Ramos (cell line): ENCODE results near the gene GABBR1.

Experiments used
- in situ Hi-C: fragments of 300-500 bp; cut with MboI; formaldehyde crosslinking; loops from one replicate; pipeline ENCODE4 v1.14.3; 2022; ENCODE audit warnings: low sequenced_read_pairs; ENCODE audit not compliant: unreplicated experiment

Gene GABBR1

GRCh38 chr6:29655658-29656057 is 22.7 kb upstream of the GABBR1 start:
- in situ Hi-C loops: no loop called here

DNA sequence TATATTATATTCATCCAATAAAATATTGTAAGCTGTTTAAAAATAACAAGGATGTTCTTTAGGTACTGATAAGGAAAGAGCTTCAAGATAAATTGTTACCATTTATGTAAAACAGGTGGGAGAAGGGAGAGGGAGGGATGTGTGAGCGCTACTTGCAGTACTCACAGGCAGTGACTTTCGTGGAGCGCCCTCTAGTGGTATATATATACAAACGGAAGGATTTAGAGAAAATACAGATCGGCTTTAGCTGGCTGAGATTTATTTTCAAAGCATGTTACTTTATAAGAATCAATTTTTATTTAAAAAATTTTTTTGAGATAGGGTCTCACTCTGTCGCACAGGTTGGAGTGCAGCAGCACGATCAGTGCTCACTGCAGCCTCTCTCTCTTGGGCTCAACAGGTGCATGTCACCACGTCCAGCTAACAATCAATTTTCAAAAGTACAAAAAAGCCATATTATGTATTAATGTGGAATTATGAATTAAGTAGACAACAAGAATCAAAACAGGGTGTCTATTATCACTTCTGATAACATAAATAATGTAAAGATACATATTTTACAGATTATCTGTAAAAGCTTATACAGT is 20.6 kb upstream of the GABBR1 start:
- in situ Hi-C loops: no loop called here

GRCh38 chr6:29652198-29652584 is 19.2 kb upstream of the GABBR1 start:
- in situ Hi-C loops: no loop called here

GRCh38 chr6:29651413-29652197 is 18.6 kb upstream of the GABBR1 start:
- in situ Hi-C loops: no loop called here

GRCh38 chr6:29649701-29650673 is 17.0 kb upstream of the GABBR1 start:
- in situ Hi-C loops: no loop called here

GRCh38 chr6:29647927-29648642 is 15.1 kb upstream of the GABBR1 start:
- in situ Hi-C loops: no loop called here

DNA sequence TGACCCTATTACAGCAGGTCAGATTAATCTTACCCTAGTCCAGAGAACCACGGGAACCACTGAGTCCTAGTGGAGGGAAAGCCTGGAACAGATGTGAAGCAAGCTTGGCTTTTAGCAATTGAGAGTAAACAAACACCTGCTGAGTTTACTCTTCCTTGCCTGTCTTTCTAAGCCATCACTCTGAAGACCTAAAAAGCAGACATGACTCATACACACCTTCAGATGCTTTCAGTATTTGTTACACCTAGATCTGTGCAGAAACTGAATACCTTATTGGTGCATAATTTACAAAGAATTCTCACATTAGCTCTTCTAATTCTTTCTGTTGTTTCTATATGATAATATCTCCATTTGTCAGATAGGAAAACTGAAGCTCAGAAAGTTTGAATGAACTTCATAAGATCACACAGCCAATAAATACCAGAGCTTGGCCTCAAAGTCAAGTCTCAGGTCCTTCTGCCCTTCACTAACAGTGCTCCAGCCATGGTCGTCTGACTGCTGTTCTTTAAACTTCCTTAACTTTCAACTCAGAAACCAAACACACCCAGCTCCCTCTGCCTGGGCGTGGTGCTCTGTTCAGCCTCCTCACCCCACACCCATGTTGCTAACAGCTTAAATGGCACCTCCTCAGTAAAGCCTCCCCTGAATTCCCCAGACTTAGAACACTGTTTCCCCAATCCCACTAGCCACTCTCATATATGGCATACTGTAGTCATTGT is 8.6 kb upstream of the GABBR1 start:
- in situ Hi-C loops: no loop called here

DNA sequence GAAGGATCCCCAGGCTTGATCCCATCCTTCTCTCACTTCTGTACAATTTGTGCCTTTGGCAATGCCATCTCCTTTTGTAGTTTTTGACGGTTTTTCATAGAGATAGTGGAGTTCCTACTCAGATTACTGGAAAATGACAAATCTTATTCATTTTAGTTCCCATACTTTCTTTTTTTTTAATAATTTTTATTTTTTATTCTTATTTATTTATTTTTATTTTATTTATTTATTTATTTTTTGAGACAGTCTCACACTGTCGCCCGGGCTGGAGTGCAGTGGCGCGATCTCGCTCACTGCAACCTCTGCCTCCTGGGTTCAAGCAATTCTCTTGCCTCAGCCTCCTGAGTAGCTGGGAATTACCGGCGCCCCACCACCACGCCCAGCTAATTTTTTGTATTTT is 4.3 kb upstream of the GABBR1 start:
- in situ Hi-C loops: no loop called here

DNA sequence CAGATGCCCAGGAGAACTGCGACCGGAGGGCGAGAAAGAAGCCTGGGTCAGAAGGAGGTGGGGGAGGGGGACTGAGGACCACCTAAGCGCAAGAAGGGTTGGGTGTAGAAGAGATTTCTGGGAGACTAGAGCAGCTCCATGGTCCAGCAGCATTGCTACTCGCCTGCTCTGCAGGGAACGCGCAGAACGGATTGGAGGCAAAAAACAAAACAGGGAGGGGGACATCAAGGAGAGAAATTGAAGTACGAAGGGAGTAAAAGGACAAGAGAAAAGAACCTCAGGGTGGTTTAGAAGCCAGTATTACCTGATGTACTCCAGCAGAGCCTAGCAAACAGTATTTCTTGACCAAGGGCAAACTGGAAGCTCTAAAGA is 537 bp upstream of the GABBR1 start:
- in situ Hi-C loops: no loop called here

- in situ Hi-C loops: no loop called here
These were observed 887 bp downstream of the GABBR1 start for GRCh38 chr6:29631860-29632731.

DNA sequence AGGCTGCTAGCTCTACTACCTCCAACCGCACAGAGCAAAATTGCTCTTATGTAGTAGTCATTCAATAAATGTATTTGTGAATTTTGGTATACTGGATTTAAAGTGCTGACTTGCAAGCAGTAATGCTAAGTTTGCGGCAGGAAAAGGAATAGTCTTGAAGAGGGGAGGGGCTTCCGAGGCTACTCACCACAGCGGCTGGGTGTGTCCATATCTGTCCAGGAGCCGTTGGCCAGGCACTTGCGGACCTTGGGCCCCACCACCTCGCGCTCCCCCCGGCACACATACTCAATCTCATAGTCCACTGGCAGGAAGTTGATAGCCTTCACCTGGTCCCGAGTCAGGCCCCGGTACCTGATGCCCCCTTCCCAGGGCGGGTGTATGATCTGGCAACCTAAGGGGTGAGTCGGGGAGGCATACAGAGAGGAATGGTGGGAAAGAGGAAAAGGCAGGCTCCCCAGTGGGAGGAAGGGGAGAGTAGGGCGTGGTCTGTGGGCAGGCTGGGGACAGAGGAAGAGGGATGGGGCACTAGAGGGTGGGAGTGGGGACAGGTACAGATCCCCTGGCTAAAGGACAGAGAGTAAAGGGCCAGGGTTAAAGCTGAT is 1.7 kb downstream of the GABBR1 start:
- in situ Hi-C loops: no loop called here

DNA sequence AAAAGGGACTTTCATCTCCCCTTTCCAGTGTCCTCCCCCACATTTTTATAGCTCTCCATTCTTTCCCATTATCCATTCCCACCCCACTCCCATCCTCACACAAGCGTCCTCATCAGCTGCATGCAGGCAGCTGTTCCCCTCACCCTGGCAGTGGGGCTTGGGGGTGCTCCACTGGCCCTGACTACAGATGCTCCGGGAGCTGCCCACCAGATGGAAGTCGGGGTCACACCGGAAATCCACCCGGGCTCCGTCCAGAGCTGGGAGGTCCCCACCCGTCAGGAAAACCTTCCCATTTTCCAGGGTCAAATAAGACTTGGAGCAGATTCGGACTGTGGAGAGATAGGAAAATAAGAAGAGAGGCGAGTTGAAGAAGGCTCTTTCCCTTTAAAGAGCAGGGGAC is 2.7 kb downstream of the GABBR1 start:
- in situ Hi-C loops: no loop called here

DNA sequence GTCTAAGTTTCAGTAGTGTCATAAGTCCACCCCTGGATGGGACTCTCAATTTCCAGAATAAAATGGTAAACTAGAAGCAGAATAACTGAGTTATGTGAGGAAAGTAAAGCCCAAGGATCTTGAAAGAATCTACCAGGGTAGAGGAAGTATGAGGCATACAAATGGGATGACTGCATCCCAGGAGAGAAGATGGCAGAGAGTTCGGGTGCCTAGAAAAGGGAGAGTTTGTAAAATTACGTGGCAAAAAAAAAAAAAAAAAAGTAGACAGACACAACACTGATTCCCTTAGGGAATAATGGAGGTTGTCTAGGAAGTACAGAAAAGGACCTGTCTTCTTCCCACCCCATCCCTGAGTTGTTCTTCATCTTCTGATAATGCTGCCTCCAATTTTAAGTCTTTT is 3.4 kb downstream of the GABBR1 start:
- in situ Hi-C loops: no loop called here

- in situ Hi-C loops: no loop called here
These were observed 4.3 kb downstream of the GABBR1 start for GRCh38 chr6:29628419-29629281.

DNA sequence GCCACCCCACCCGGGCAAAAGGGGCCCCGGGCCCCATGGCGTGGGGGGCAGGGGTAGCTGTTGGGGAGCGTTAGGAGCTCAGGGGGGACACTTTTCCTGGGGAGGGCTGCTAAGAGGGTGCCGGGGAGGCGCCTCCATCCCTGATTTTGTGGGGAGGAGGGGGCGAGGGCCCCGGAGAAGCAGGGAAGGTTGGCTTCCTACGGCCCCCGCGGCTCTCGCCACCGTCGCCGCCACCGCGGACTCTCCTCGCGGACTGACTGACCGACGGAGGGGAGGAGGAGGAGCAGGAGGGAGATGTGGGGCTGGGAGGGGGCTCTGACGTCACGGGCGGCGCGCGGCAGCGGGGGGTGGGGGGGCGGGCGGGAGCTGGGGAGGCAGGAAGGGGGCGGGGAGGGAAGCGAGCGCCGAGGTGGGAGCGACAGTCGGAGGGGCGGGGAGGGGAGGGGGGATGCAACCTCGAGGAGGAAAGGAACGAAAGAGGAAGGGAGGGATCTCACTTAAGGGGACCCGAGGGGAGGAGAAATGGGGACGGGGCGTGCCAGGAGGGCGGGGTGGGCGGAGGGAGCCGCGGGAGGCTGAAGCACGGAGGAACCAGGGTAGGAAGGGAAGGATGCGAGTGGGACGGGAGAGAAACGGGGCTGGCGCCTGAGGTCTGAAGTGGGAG is 5.1 kb downstream of the GABBR1 start:
- in situ Hi-C loops: no loop called here

DNA sequence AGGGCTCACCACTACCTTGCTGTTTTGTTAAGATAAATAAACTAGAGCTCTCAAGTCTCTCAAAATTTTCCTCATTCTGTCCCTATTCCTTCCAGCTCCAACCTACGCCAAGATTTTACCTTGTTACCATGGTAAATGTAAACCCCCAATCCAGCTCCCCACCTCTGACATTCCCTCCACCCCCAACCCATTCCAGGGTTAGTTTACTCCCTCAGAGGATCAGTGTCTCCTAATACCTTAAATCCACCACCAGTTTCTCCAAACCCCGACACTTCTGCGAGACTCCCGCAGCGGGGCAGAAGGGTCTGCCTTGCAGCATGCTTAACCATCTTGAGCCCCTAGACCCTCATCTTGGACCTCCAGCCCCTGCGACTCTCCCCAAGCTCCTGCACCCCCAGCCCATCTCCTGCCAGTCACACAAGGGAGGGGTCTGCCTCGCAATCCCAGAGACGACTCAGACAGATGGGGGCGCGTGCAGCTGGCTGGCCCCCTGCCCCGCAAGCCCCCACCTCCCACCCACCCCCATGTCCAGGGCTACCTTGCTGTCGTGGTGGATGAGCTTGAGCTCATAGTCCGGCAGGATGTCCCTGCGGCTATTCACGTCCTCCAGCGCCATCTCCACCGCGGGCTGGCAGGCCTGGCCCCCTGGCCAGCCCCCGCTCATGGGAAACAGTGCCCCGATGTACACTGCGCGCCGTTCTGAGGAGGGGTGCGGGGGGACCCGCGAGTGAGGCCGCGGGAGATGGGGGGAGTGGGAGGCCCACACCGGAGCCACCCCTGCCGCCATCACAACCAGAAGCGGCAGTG is 5.8 kb downstream of the GABBR1 start:
- in situ Hi-C loops: no loop called here
